Measurements from ENCODE around the gene AIFM3.
A peak's percentile ranks its signal among the peaks of the same experiment; 100 is the strongest.

The AIFM3 gene

DNA sequence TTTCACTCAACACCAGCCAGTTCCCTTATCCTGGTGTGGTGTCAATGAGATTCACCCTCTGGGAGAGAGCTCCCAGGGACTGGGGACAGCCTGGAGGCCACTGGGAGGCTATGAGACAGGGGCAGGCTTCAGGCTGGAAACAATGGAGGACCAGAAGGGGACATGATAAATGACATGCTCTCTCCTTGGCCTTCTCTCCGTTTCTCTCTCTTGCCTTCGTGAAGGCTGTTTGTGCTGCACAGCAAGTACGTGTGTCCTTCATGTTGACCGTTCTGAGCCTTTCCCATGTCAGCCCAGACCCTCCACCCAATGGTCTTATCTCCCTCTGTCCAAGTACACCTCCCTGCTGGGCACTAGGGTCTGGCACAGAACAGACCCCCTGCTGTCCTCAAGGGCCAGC lies 13.5 kb downstream of the AIFM3 start:
- in situ Hi-C loops (cut with HindIII; ENCODE audit: low pct_ligation_motif_present, low sequenced_read_pairs), result no loop called here
- Histone ChIP-seq H3K27ac (no peak overlapping the region), H3K27me3 (replicated peaks) (no peaks in the 10 kb centered on the region), H3K36me3 (replicated peaks) (peaks cover 14% of the 10 kb centered on the region), H3K4me3 (ENCODE audit: low read depth, low read length) (no peak overlapping the region)
- TF ChIP-seq, protein P1, sequence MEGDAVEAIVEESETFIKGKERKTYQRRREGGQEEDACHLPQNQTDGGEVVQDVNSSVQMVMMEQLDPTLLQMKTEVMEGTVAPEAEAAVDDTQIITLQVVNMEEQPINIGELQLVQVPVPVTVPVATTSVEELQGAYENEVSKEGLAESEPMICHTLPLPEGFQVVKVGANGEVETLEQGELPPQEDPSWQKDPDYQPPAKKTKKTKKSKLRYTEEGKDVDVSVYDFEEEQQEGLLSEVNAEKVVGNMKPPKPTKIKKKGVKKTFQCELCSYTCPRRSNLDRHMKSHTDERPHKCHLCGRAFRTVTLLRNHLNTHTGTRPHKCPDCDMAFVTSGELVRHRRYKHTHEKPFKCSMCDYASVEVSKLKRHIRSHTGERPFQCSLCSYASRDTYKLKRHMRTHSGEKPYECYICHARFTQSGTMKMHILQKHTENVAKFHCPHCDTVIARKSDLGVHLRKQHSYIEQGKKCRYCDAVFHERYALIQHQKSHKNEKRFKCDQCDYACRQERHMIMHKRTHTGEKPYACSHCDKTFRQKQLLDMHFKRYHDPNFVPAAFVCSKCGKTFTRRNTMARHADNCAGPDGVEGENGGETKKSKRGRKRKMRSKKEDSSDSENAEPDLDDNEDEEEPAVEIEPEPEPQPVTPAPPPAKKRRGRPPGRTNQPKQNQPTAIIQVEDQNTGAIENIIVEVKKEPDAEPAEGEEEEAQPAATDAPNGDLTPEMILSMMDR (IDR thresholded peaks at IDR 0.05; ENCODE audit: low read depth, low read length, missing control alignments), result no peak
- DNase-seq, result no peak

- Histone ChIP-seq H3K27ac (peak overlapping the region; percentile 94), H3K4me3 (ENCODE audit: low read depth, low read length) (peak overlapping the region; percentile 92), H3K27me3 (replicated peaks) (no peaks in the 10 kb centered on the region), H3K36me3 (replicated peaks) (peaks cover 20% of the 10 kb centered on the region)
- no peak for DNase-seq
- TF ChIP-seq, protein P1 (IDR thresholded peaks at IDR 0.05; ENCODE audit: low read depth, low read length, missing control alignments), result no peak
- in situ Hi-C loops (cut with HindIII; ENCODE audit: low pct_ligation_motif_present, low sequenced_read_pairs), result no loop called here
These were observed 14.1 kb downstream of the AIFM3 start for GRCh38 chr22:20980938-20981722.

DNA sequence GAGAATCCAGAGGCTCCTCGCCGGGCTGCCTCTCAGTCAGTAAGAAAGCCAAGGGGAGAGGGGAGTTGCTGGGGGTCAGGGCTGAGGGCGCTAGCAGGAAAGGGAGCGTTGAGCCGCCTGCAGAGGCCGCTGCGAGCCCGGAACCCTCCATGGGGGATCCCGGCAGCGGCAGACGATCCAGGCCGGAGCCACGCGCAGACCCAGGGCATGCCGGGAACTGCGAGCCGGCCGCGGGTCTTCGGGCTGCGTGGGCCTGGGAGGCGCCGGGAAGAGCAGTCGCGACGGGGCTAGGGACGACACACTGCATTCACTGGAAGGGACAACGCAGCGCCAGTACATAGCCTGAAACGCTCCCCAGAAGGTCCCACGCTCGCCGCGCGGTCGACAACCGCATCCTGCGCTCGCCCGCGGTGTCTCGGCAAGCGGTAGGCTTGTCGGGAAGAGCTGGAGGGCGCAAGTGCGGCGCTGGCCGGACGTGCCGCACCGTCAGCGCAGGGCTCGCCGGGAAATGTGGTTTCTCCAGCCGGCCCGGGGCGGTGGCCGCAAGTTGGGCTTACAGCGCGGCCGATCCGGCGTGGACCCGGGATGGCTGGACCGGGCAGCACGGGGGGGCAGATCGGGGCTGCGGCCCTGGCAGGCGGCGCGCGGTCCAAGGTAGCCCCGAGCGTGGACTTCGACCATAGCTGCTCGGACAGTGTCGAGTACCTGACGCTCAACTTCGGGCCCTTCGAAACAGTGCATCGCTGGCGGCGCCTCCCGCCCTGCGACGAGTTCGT lies 14.9 kb downstream of the AIFM3 start, which contains the start of gene LZTR1:
Gene LZTR1, plus strand, starts transcription at position 511 of the 776 bp plus-strand sequence. Its CDS starts 75 bp downstream, at position 586.
- Histone ChIP-seq H3K27me3 (replicated peaks) (no peaks in the 10 kb centered on the region), H3K36me3 (replicated peaks) (peaks cover 24% of the 10 kb centered on the region), H3K27ac (peak within 1 kb of the TSS; percentile 94), H3K4me3 (ENCODE audit: low read depth, low read length) (peak within 1 kb of the TSS; percentile 92)
- peak; percentile 57 for DNase-seq
- TF ChIP-seq, protein P1 (IDR thresholded peaks at IDR 0.05; ENCODE audit: low read depth, low read length, missing control alignments), result peak; percentile 77
- in situ Hi-C loops (cut with HindIII; ENCODE audit: low pct_ligation_motif_present, low sequenced_read_pairs), result no loop called here

GRCh38 chr22:20982563-20982882 lies 15.5 kb downstream of the AIFM3 start:
- peaks cover 26% of the 10 kb centered on the region for H3K36me3 ChIP-seq (replicated peaks)
- H3K27ac ChIP-seq, result peak overlapping the region; percentile 94
- in situ Hi-C loops (cut with HindIII; ENCODE audit: low pct_ligation_motif_present, low sequenced_read_pairs), result no loop called here
- TF ChIP-seq, protein P1 (IDR thresholded peaks at IDR 0.05; ENCODE audit: low read depth, low read length, missing control alignments), result no peak
- no peak for DNase-seq
- H3K27me3 ChIP-seq (replicated peaks), result no peaks in the 10 kb centered on the region
- H3K4me3 ChIP-seq (ENCODE audit: low read depth, low read length), result peak overlapping the region; percentile 92

DNA sequence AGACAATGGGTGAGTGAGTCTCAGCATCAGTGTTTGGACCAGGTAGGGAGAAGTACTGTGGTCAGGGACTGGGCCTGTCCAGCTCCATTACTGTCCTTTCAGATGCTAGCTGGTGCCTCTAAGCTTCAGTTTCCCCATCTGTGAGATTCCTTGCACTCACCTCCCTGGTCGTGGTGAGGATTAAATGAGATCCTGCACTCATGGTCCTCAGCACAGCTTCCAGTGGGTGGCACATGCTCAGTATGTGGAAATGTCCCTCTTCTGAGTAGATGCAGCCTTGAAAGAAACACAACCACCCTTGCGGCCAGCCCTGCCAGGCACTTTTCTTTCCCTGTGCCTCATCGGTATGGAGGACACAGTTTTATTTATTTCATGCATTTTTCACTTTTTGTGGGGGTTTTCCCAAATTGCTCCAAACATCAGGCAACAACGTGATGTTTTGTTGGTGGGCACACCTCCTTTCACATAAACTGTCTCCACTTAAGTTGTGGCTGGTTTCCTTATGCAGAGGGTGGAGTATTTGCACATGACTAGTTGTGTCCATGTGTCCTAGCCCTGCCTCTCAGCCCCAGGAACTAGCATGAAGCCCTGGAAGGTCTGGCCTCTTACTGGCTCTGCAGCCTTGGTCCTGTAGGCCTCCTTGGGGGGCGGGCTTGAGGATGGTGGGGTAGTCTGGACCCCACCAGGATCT lies 16.2 kb downstream of the AIFM3 start:
- peak overlapping the region; percentile 92 for H3K4me3 ChIP-seq (ENCODE audit: low read depth, low read length)
- peaks cover 29% of the 10 kb centered on the region for H3K36me3 ChIP-seq (replicated peaks)
- no peaks in the 10 kb centered on the region for H3K27me3 ChIP-seq (replicated peaks)
- H3K27ac ChIP-seq, result no peak overlapping the region
- in situ Hi-C loops (cut with HindIII; ENCODE audit: low pct_ligation_motif_present, low sequenced_read_pairs), result no loop called here
- TF ChIP-seq, protein P1 (IDR thresholded peaks at IDR 0.05; ENCODE audit: low read depth, low read length, missing control alignments), result no peak
- no peak for DNase-seq

Measured in brain microvascular endothelial cell (primary cell).